H1 (cell line): ENCODE results near the gene AQP4. TPM values are rescaled to one million over a fixed set of nuclear protein-coding genes. Genes with fewer than 3 reads are reported as not detected.

Source experiments
- CTCF ChIA-PET: fragments of 300-600 bp; sonication (Branson Sonifier 250); formaldehyde crosslinking; loops from one replicate; lab custom pipeline; 2021; ENCODE audit not compliant: partially characterized antibody; lab: Charles Lee
- POLR2A ChIA-PET: fragments of 300-600 bp; sonication (Branson Sonifier 250); formaldehyde crosslinking; loops from one replicate; lab custom pipeline; 2021; ENCODE audit warnings: inconsistent platforms; ENCODE audit not compliant: partially characterized antibody; lab: Charles Lee
- DNase-seq, 2 experiments: peaks; one replicate each; pipeline versions ENCODE4 v3.0.0 to v3.0.0-alpha.2; 2010 to 2022; ENCODE audit warnings: low spot score in 2 of 2, low read depth in 1 of 2, mixed read lengths in 1 of 2
- FAIRE-seq: peaks from 2 replicates; lab custom pipeline; 2011; peaks lifted over from hg19 to GRCh38; lab: Jason Lieb, UNC
- H2AFZ ChIP-seq: 2 replicates; pipeline ENCODE4 v1.8.1; 2012; ENCODE audit warnings: low read length, inconsistent platforms
- H2AK5ac ChIP-seq: 2 replicates; pipeline ENCODE4 v1.6.1; 2013; ENCODE audit warnings: low read depth, low read length
- H2BK120ac ChIP-seq: replicated peaks from 2 replicates; pipeline ENCODE3; 2013; ENCODE audit warnings: low read depth, low read length, inconsistent platforms
- H2BK12ac ChIP-seq: 2 replicates; pipeline ENCODE4 v1.6.1; 2013; ENCODE audit warnings: low read depth, low read length
- H2BK15ac ChIP-seq: 2 replicates; pipeline ENCODE4 v1.6.1; 2013; ENCODE audit warnings: low read length
- H2BK20ac ChIP-seq: 2 replicates; pipeline ENCODE4 v1.6.1; 2013; ENCODE audit warnings: low read length
- H2BK5ac ChIP-seq: 2 replicates; pipeline ENCODE4 v1.6.1; 2013; ENCODE audit warnings: low read depth, low read length
- H3K14ac ChIP-seq: 2 replicates; pipeline ENCODE4 v1.6.1; 2013; ENCODE audit warnings: inconsistent platforms; ENCODE audit not compliant: insufficient read length
- H3K18ac ChIP-seq: 2 replicates; pipeline ENCODE4 v1.6.1; 2013; ENCODE audit warnings: low read length; ENCODE audit errors: extremely low read depth
- H3K23ac ChIP-seq: 2 replicates; pipeline ENCODE4 v1.6.1; 2013; ENCODE audit warnings: inconsistent platforms; ENCODE audit not compliant: insufficient read length
- H3K23me2 ChIP-seq: 2 replicates; pipeline ENCODE4 v1.6.1; 2013; ENCODE audit warnings: low read depth, low read length
- H3K27ac ChIP-seq: 2 replicates; pipeline ENCODE4 v1.6.1; 2011; ENCODE audit warnings: low read depth, low read length, inconsistent platforms
- H3K27me3 ChIP-seq, 4 experiments: replicated peaks in 1 of 4; 1 replicate in 1 of 4; 2 replicates in 3 of 4; pipeline versions ENCODE4 v1.6.1 to v1.8.1; 2011 to 2013; ENCODE audit warnings: low read length in 3 of 4, mild to moderate bottlenecking in 3 of 4, inconsistent platforms in 2 of 4, mixed read lengths in 2 of 4, moderate library complexity in 1 of 4; ENCODE audit not compliant: control insufficient read depth in 3 of 4, insufficient read depth in 3 of 4; ENCODE audit errors: extremely low read depth in 1 of 4
- H3K36me3 ChIP-seq, 4 experiments: 2 replicates each; pipeline versions ENCODE4 v1.6.1 to v1.8.1; 2011 to 2013; ENCODE audit warnings: mild to moderate bottlenecking in 4 of 4, low read length in 3 of 4, moderate library complexity in 2 of 4, control low read depth in 1 of 4, inconsistent platforms in 1 of 4; ENCODE audit not compliant: insufficient read depth in 4 of 4, control insufficient read depth in 2 of 4
- H3K4ac ChIP-seq: replicated peaks from 2 replicates; pipeline ENCODE3; 2013; ENCODE audit warnings: low read length, low read depth, mixed read lengths, inconsistent platforms; ENCODE audit not compliant: insufficient read length
- H3K4me1 ChIP-seq, 4 experiments: replicated peaks in 1 of 4; 1 replicate in 1 of 4; 2 replicates in 3 of 4; pipeline versions ENCODE4 v1.6.1 to v1.8.1; 2011 to 2013; ENCODE audit warnings: low read length in 3 of 4, inconsistent platforms in 2 of 4, mixed read lengths in 1 of 4; ENCODE audit not compliant: insufficient read depth in 4 of 4, control insufficient read depth in 3 of 4
- H3K4me2 ChIP-seq, 2 experiments: 2 replicates each; pipeline versions ENCODE4 v1.6.1 to v1.8.1; 2011 to 2013; ENCODE audit warnings: low read depth in 2 of 2, low read length in 2 of 2, control low read depth in 1 of 2, inconsistent platforms in 1 of 2, mild to moderate bottlenecking in 1 of 2; ENCODE audit not compliant: insufficient read depth in 1 of 2
- H3K4me3 ChIP-seq, 4 experiments: fragments of 200-600, 300-600 bp in 1 of 4; sonication (generic), shearing (Covaris generic), sonication (Bioruptor Twin) in 1 of 4; 2 replicates each; pipeline versions ENCODE4 v1.5.1 to v1.8.1; 2011 to 2016; ENCODE audit warnings: low read length in 4 of 4, low read depth in 3 of 4, control low read depth in 2 of 4, inconsistent platforms in 2 of 4, mild to moderate bottlenecking in 2 of 4, mixed read lengths in 1 of 4, moderate library complexity in 1 of 4; ENCODE audit not compliant: insufficient read depth in 2 of 4; ENCODE audit errors: extremely low read depth in 1 of 4
- H3K56ac ChIP-seq: replicated peaks from 2 replicates; pipeline ENCODE3; 2013; ENCODE audit warnings: low read depth, mild to moderate bottlenecking, mixed read lengths, low read length, inconsistent platforms; ENCODE audit not compliant: insufficient read length
- H3K79me1 ChIP-seq: 2 replicates; pipeline ENCODE4 v1.6.1; 2013; ENCODE audit warnings: low read depth, low read length, control low read depth
- H3K79me2 ChIP-seq, 2 experiments: 2 replicates each; pipeline versions ENCODE4 v1.6.1 to v1.8.1; 2012 to 2013; ENCODE audit warnings: low read length in 2 of 2, mild to moderate bottlenecking in 2 of 2, inconsistent platforms in 1 of 2; ENCODE audit not compliant: insufficient read depth in 2 of 2, control insufficient read depth in 1 of 2
- H3K9ac ChIP-seq, 4 experiments: replicated peaks in 1 of 4; 1 replicate in 1 of 4; 2 replicates in 3 of 4; pipeline versions ENCODE4 v1.6.1 to v1.8.1; 2011 to 2013; ENCODE audit warnings: low read depth in 3 of 4, low read length in 3 of 4, control low read depth in 2 of 4, mild to moderate bottlenecking in 2 of 4, moderate library complexity in 2 of 4, inconsistent platforms in 1 of 4; ENCODE audit errors: extremely low read depth in 1 of 4
- H3K9me3 ChIP-seq, 2 experiments: 2 replicates each; pipeline versions ENCODE4 v1.6.1 to v1.8.1; 2012 to 2013; ENCODE audit warnings: mild to moderate bottlenecking in 2 of 2, moderate library complexity in 2 of 2, control low read depth in 1 of 2, inconsistent platforms in 1 of 2, low read depth in 1 of 2, low read length in 1 of 2, mixed read lengths in 1 of 2; ENCODE audit not compliant: insufficient read depth in 2 of 2
- H4K20me1 ChIP-seq, 2 experiments: replicated peaks in 1 of 2; 2 replicates each; pipeline versions ENCODE3 to v1.8.1; 2011 to 2013; ENCODE audit warnings: inconsistent platforms in 2 of 2, low read length in 2 of 2, mild to moderate bottlenecking in 1 of 2; ENCODE audit not compliant: insufficient read depth in 2 of 2, control insufficient read depth in 1 of 2
- H4K5ac ChIP-seq: 2 replicates; pipeline ENCODE4 v1.6.1; 2013; ENCODE audit warnings: low read length, low read depth, mixed read lengths, inconsistent platforms; ENCODE audit not compliant: insufficient read length
- H4K8ac ChIP-seq: 2 replicates; pipeline ENCODE4 v1.8.0; 2013; ENCODE audit warnings: mild to moderate bottlenecking, moderate library complexity, low read length, inconsistent platforms; ENCODE audit not compliant: insufficient read depth; ENCODE audit errors: extremely low read depth
- H4K91ac ChIP-seq: replicated peaks from 2 replicates; pipeline ENCODE3; 2013; ENCODE audit warnings: low read length, mixed read lengths, inconsistent platforms; ENCODE audit not compliant: insufficient read length
- WGBS, 2 experiments: shearing (Covaris generic) in 1 of 2; methylation state at CpG; one replicate each; pipeline versions ENCODE4 v1.1.6 to v1.1.7; 2013 to 2015; ENCODE audit warnings: low lambda C conversion rate in 2 of 2, mixed read lengths in 2 of 2, inconsistent platforms in 1 of 2, low coverage in 1 of 2, missing lambda C conversion rate in 1 of 2; ENCODE audit not compliant: insufficient replicate concordance in 2 of 2, insufficient coverage in 1 of 2, insufficient read length in 1 of 2; ENCODE audit errors: extremely low coverage in 1 of 2, missing lambda C conversion rate in 1 of 2; 5-methylcytosine and 5-hydroxymethylcytosine counted together
- polyA plus RNA-seq, 7 experiments: library from polyadenylated mRNA; depleted of rRNA in 3 of 7; stranded (reverse) in 5 of 7; unstranded in 2 of 7; fragments of >200 nt in 5 of 7; fragments of 200-250 nt in 2 of 7; gene quantifications; 1 replicate in 5 of 7; 2 replicates in 1 of 7; 4 replicates in 1 of 7; pipeline versions ENCODE4 v1.2.1 to v1.2.3, GENCODE V29; 2011 to 2013; ENCODE audit warnings: missing spikeins in 2 of 7, mixed read lengths in 2 of 7
- total RNA-seq: library from RNA; stranded (reverse); fragmentation: NEBNext Ultra II Directional; extraction: Animal tissue kit (Norgen Biotek cat#: 25700); gene quantifications from 2 replicates; pipeline ENCODE4 v1.2.1, GENCODE V29; 2021

The AQP4 gene
- total and polyA plus RNA-seq, 2 of the 8 experiments (the other 6 are each of a cell fraction or from before 2014, with no cell fraction given): 2.2 to 2.8 TPM

DNA sequence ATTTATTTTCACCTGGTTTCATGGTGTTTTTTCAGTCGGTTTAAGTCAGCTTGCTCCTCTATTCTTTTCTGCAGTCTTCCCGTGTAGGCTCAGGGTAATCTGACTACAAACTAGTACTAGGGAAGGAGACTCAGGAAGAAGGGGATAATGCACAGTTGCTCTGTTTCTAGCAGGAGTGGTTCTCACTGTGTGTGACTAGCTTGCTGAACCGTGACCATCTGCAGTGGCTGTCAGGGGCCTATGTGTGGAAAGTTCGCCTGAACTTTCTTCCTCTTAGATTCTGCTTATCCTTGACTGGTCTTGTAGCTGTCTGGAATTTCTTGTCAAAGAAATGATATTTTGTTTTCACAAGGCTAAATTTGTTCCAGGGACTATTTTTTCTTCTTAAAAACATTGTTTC is 46.3 kb upstream of the AQP4 start:
- H4K20me1 ChIP-seq: no peaks in the 10 kb centered on the region
- H3K56ac ChIP-seq: no peak overlapping the region
- H3K9ac ChIP-seq: no peak overlapping the region
- no peak overlapping the region for H2BK15ac ChIP-seq
- no peaks in the 10 kb centered on the region for H3K79me1 ChIP-seq
- no peak overlapping the region for H3K27ac ChIP-seq
- H3K4ac ChIP-seq: no peak overlapping the region
- H2AK5ac ChIP-seq: no peak overlapping the region
- POLR2A ChIA-PET: no interaction called here
- CTCF ChIA-PET: interaction anchor here (0.6 kb wide), 1 partner anchor 94 kb away, joined by 3 read pairs; no protein-coding TSS in a partner anchor
- H3K79me2 ChIP-seq: no peaks in the 10 kb centered on the region
- H3K4me2 ChIP-seq: no peak overlapping the region
- no peak for DNase-seq
- no peak overlapping the region for H3K14ac ChIP-seq
- FAIRE-seq: no peak
- H4K91ac ChIP-seq: no peak overlapping the region
- H4K5ac ChIP-seq: no peak overlapping the region
- H3K36me3 ChIP-seq: no peaks in the 10 kb centered on the region; a peak in 1 of 8 replicates
- WGBS, 2 experiments: 81% methylated on average over 4 of the region's 4 CpGs; no CpG with 5 or more reads in 1 of the 2 experiments
- no peak overlapping the region for H3K23ac ChIP-seq
- no peak overlapping the region for H2BK20ac ChIP-seq
- H3K9me3 ChIP-seq: no peaks in the 10 kb centered on the region
- H3K27me3 ChIP-seq: no peaks in the 10 kb centered on the region
- H2BK5ac ChIP-seq: no peak overlapping the region
- H2BK120ac ChIP-seq: no peak overlapping the region
- no peak overlapping the region for H3K18ac ChIP-seq
- no peaks in the 10 kb centered on the region; the same call in 1 of the 2 replicates for H3K23me2 ChIP-seq
- no peak overlapping the region for H4K8ac ChIP-seq
- no peak overlapping the region for H2AFZ ChIP-seq
- no peak overlapping the region for H2BK12ac ChIP-seq
- no peak overlapping the region for H3K4me3 ChIP-seq
- H3K4me1 ChIP-seq: peaks cover 0 to 9% (median 0%) of the 10 kb centered on the region in 4 experiments; a peak in 1 of 7 replicates
